ENCODE measurements around the gene FAM240A.
"Not testable (repeated sequence)": the region's sequence is repeated elsewhere in the genome, so short reads cannot be mapped to it uniquely, and the experiment has no call there.

FAM240A gene

GRCh38 chr3:46576386-46576785, 35.9 kb upstream of the FAM240A start (continued):
- TF ChIP-seq CSRNP3 (CRISPR knock-in tag; IDR thresholded peaks at IDR 0.05) (no peak), ISL1 (CRISPR knock-in tag; IDR thresholded peaks at IDR 0.05) (no peak)

- ATAC-seq: no peak
- no peak for TF ChIP-seq SNAI2 (CRISPR knock-in tag; IDR thresholded peaks at IDR 0.05)
Observed at GRCh38 chr3:46576879-46577278, 35.4 kb upstream of the FAM240A start.

- not testable (repeated sequence) for ATAC-seq
Observed at GRCh38 chr3:46577580-46578249, 34.6 kb upstream of the FAM240A start.

- no peak for ATAC-seq
- no peak for TF ChIP-seq ZNF70 (CRISPR knock-in tag; IDR thresholded peaks at IDR 0.05)
- no peak for TF ChIP-seq ESRRG (CRISPR knock-in tag; IDR thresholded peaks at IDR 0.05)
- no peak for TF ChIP-seq CSDC2 (CRISPR knock-in tag; IDR thresholded peaks at IDR 0.05)
- no peak for TF ChIP-seq PATZ1 (CRISPR knock-in tag; IDR thresholded peaks at IDR 0.05; ENCODE audit: borderline replicate concordance)
- no peak for TF ChIP-seq ISL1 (CRISPR knock-in tag; IDR thresholded peaks at IDR 0.05)
- TF ChIP-seq ZFP30 (CRISPR knock-in tag; IDR thresholded peaks at IDR 0.05): no peak
- TF ChIP-seq ZC3H10 (CRISPR knock-in tag; IDR thresholded peaks at IDR 0.05): no peak
- no peak for TF ChIP-seq TOX (CRISPR knock-in tag; IDR thresholded peaks at IDR 0.05; ENCODE audit: borderline replicate concordance)
- no peak for TF ChIP-seq POU6F1 (CRISPR knock-in tag; IDR thresholded peaks at IDR 0.05; ENCODE audit: borderline replicate concordance, low read depth)
- no peak for TF ChIP-seq PPARA (CRISPR knock-in tag; IDR thresholded peaks at IDR 0.05; ENCODE audit: borderline replicate concordance)
- no peak for TF ChIP-seq SNAI2 (CRISPR knock-in tag; IDR thresholded peaks at IDR 0.05)
- no peak for TF ChIP-seq CSRNP3 (CRISPR knock-in tag; IDR thresholded peaks at IDR 0.05)
- no peak for TF ChIP-seq BACH2 (CRISPR knock-in tag; IDR thresholded peaks at IDR 0.05; ENCODE audit: borderline replicate concordance)
Observed at GRCh38 chr3:46578973-46579755, 33.2 kb upstream of the FAM240A start.

- TF ChIP-seq PATZ1 (CRISPR knock-in tag; IDR thresholded peaks at IDR 0.05; ENCODE audit: borderline replicate concordance): no peak
- TF ChIP-seq POU6F1 (CRISPR knock-in tag; IDR thresholded peaks at IDR 0.05; ENCODE audit: borderline replicate concordance, low read depth): no peak
- TF ChIP-seq ESRRG (CRISPR knock-in tag; IDR thresholded peaks at IDR 0.05): no peak
- TF ChIP-seq BACH2 (CRISPR knock-in tag; IDR thresholded peaks at IDR 0.05; ENCODE audit: borderline replicate concordance): no peak
- no peak for TF ChIP-seq SNAI2 (CRISPR knock-in tag; IDR thresholded peaks at IDR 0.05)
- no peak for TF ChIP-seq CREB5 (CRISPR knock-in tag; IDR thresholded peaks at IDR 0.05; ENCODE audit: low read depth)
- no peak for TF ChIP-seq GLIS3 (CRISPR knock-in tag; IDR thresholded peaks at IDR 0.05)
- TF ChIP-seq CSDC2 (CRISPR knock-in tag; IDR thresholded peaks at IDR 0.05): no peak
- TF ChIP-seq PPARA (CRISPR knock-in tag; IDR thresholded peaks at IDR 0.05; ENCODE audit: borderline replicate concordance): no peak
- TF ChIP-seq ISL1 (CRISPR knock-in tag; IDR thresholded peaks at IDR 0.05): no peak
- TF ChIP-seq ZC3H10 (CRISPR knock-in tag; IDR thresholded peaks at IDR 0.05): no peak
- TF ChIP-seq ZNF70 (CRISPR knock-in tag; IDR thresholded peaks at IDR 0.05): no peak
- ATAC-seq: no peak
Observed at GRCh38 chr3:46579756-46580286, 32.5 kb upstream of the FAM240A start.
